B cell (primary cell): ENCODE measurements around the gene AP1S3. TPM values are rescaled to one million over a fixed set of nuclear protein-coding genes. Genes with fewer than 3 reads are reported as not detected.
A peak's percentile ranks its signal among the peaks of the same experiment; 100 is the strongest.

Experiments used
- ATAC-seq: fragments of 200-7000 bp; cut with Tn5 transposase; one replicate; pipeline ENCODE4 v1.10.0; 2021; ENCODE audit warnings: low read depth, mild to moderate bottlenecking, moderate number of reproducible peaks, moderate library complexity
- CTCF ChIA-PET: fragments of 350-600 bp; sonication (Branson Sonifier 250); formaldehyde crosslinking; loops from one replicate; lab custom pipeline; 2021; ENCODE audit warnings: antibody characterized with exemption, inconsistent platforms; lab: Charles Lee
- POLR2A ChIA-PET: fragments of 350-600 bp; sonication (Branson Sonifier 250); formaldehyde crosslinking; loops from one replicate; lab custom pipeline; 2021; ENCODE audit warnings: antibody characterized with exemption; lab: Charles Lee
- DNase-seq: peaks from one replicate; pipeline ENCODE4 v3.0.0; 2013
- H2AFZ ChIP-seq: 2 replicates; pipeline ENCODE4 v1.6.1; 2012; ENCODE audit warnings: mild to moderate bottlenecking, low read depth, low read length; ENCODE audit not compliant: insufficient read depth, poor library complexity, severe bottlenecking
- H3K27ac ChIP-seq, 2 donors: 1 replicate in 1 of 2; 2 replicates in 1 of 2; pipeline ENCODE4 v1.5.1; 2012 to 2013; ENCODE audit warnings: low read length in 2 of 2, mild to moderate bottlenecking in 2 of 2, moderate library complexity in 1 of 2
- H3K27me3 ChIP-seq, 4 experiments: fragments of 200-600 bp in 1 of 4; sonication (generic) in 1 of 4; replicated peaks in 1 of 4; 1 replicate in 2 of 4; 2 replicates in 2 of 4; pipeline versions ENCODE4 v1.6.1 to v1.7.0; 2013 to 2016; ENCODE audit warnings: low read length in 3 of 4, mild to moderate bottlenecking in 2 of 4, mixed read lengths in 1 of 4, moderate library complexity in 1 of 4; ENCODE audit not compliant: insufficient read depth in 4 of 4, control insufficient read depth in 3 of 4; ENCODE audit errors: control extremely low read depth in 1 of 4
- H3K36me3 ChIP-seq, 2 experiments: replicated peaks in 1 of 2; 1 replicate in 1 of 2; 2 replicates in 1 of 2; pipeline versions ENCODE4 v1.6.1 to v1.7.1; 2013; ENCODE audit warnings: low read length in 1 of 2; ENCODE audit not compliant: insufficient read depth in 2 of 2, control insufficient read depth in 1 of 2; ENCODE audit errors: control extremely low read depth in 1 of 2, extremely low read depth in 1 of 2
- H3K4me1 ChIP-seq, 2 donors: fragments of 200-600 bp in 1 of 2; sonication (generic) in 1 of 2; 1 replicate in 1 of 2; 2 replicates in 1 of 2; pipeline versions ENCODE4 v1.5.1 to v1.6.1; 2013 to 2017; ENCODE audit warnings: low read length in 2 of 2; ENCODE audit not compliant: control insufficient read depth in 2 of 2, insufficient read depth in 2 of 2
- H3K4me2 ChIP-seq: replicated peaks from 2 replicates; pipeline ENCODE3; 2012; ENCODE audit warnings: mild to moderate bottlenecking, low read depth, low read length; ENCODE audit not compliant: poor library complexity, severe bottlenecking
- H3K4me3 ChIP-seq, 5 experiments: fragments of 200-600 bp in 1 of 5; sonication (generic) in 1 of 5; 1 replicate in 3 of 5; 2 replicates in 2 of 5; pipeline versions ENCODE4 v1.5.1 to v1.7.0; 2011 to 2016; ENCODE audit warnings: low read length in 4 of 5, mild to moderate bottlenecking in 4 of 5, low read depth in 2 of 5, control low read depth in 1 of 5, moderate library complexity in 1 of 5; ENCODE audit not compliant: insufficient read depth in 1 of 5; ENCODE audit errors: control extremely low read depth in 1 of 5, extremely low read depth in 1 of 5
- H3K79me2 ChIP-seq: fragments of 200-600 bp; sonication (generic); one replicate; pipeline ENCODE4 v1.6.0; 2016; ENCODE audit warnings: low read length; ENCODE audit not compliant: control insufficient read depth, insufficient read depth
- H3K9ac ChIP-seq: fragments of 200-600 bp; sonication (generic); 2 replicates; pipeline ENCODE4 v1.6.1; 2017; ENCODE audit warnings: mild to moderate bottlenecking, low read length, moderate library complexity
- H3K9me3 ChIP-seq, 3 donors: one replicate each; pipeline versions ENCODE4 v1.6.1 to v1.7.1; 2013; ENCODE audit warnings: low read length in 2 of 3; ENCODE audit not compliant: control insufficient read depth in 2 of 3, insufficient read depth in 1 of 3; ENCODE audit errors: control extremely low read depth in 1 of 3
- H4K20me1 ChIP-seq: 2 replicates; pipeline ENCODE4 v1.6.0; 2012; ENCODE audit warnings: mild to moderate bottlenecking, low read length; ENCODE audit not compliant: insufficient read depth, control insufficient read depth, poor library complexity, severe bottlenecking
- H3K27ac Mint-ChIP-seq: one replicate; pipeline ENCODE4 v1.8.0; 2021; ENCODE audit warnings: mixed read lengths
- H3K27me3 Mint-ChIP-seq: one replicate; pipeline ENCODE4 v1.8.0; 2021; ENCODE audit warnings: mixed read lengths
- H3K4me1 Mint-ChIP-seq: one replicate; pipeline ENCODE4 v1.8.0; 2021; ENCODE audit warnings: mixed read lengths
- H3K4me3 Mint-ChIP-seq: one replicate; pipeline ENCODE4 v1.8.0; 2021; ENCODE audit warnings: mixed read lengths
- H3K9me3 Mint-ChIP-seq: one replicate; pipeline ENCODE4 v1.8.0; 2022; ENCODE audit warnings: mixed read lengths; ENCODE audit not compliant: insufficient read depth
- CTCF ChIP-seq: fragments of 200-600 bp; IDR thresholded peaks from one replicate; pipeline ENCODE4 v1.8.0; 2022; ENCODE audit warnings: antibody characterized with exemption, mild to moderate bottlenecking
- EZH2 ChIP-seq: IDR thresholded peaks from 2 replicates; pipeline ENCODE4 v1.6.1; 2012; ENCODE audit warnings: borderline replicate concordance, low read depth, mild to moderate bottlenecking, moderate library complexity, low read length; ENCODE audit not compliant: insufficient read depth, poor library complexity, severe bottlenecking
- WGBS: methylation state at CpG from one replicate; pipeline ENCODE4 v1.1.5; 2013; ENCODE audit warnings: missing lambda C conversion rate; ENCODE audit not compliant: insufficient coverage; 5-methylcytosine and 5-hydroxymethylcytosine counted together
- intact Hi-C: fragments of 100-400 bp; cut with micrococcal nuclease; formaldehyde crosslinking; loops from one replicate; pipeline ENCODE4 v1.10.0; 2022
- polyA plus RNA-seq: library from polyadenylated mRNA; depleted of rRNA; stranded (reverse); fragments of >200 nt; gene quantifications from 2 replicates; pipeline ENCODE4 v1.2.3, GENCODE V29; 2012
- total RNA-seq, 2 donors: library from RNA; stranded (reverse); fragments of 120-200 nt in 1 of 2; gene quantifications; 1 replicate in 1 of 2; 2 replicates in 1 of 2; pipeline versions ENCODE4 v1.2.3 to v1.2.4, GENCODE V29; 2013 to 2022

The AP1S3 gene
- total and polyA plus RNA-seq, 2 donors (not counting 1 experiment from before 2014, with no cell fraction given): 7.2 to 41.4 TPM

DNA sequence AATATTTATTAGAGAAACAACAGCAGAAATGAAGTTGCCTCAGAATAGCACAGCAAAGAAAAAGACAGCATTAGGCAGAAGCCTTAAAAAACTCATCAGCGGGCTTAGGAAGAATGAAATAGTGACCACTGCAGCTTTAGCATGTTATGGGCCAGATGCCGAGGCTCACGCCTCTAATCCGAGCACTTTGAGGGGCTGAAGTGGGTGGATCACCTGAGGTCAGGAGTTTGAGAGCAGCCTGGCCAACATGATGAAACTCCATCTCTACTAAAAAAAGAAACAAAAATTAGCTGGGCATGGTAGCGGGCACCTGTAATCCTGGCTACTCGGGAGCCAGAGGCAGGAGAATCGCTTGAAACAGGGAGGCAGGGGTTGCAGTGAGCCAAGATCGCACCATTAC lies 32.4 kb downstream of the AP1S3 start:
- H3K27ac ChIP-seq: peak overlapping the region in 1 of 2 donors; percentile 74
- WGBS: 97% methylated on average over 5 of the region's 8 CpGs
- no peak overlapping the region for H3K4me3 ChIP-seq
- no peaks in the 10 kb centered on the region for H3K27me3 ChIP-seq
- H3K9me3 Mint-ChIP-seq: peaks cover 3% of the 10 kb centered on the region
- no peak for TF ChIP-seq EZH2
- TF ChIP-seq CTCF: no peak
- intact Hi-C loops: no loop called here
- H3K27ac Mint-ChIP-seq: peak overlapping the region; percentile 56
- peak overlapping the region; percentile 56 for H3K4me3 Mint-ChIP-seq
- peak overlapping the region; percentile 45 for H3K4me2 ChIP-seq
- H3K79me2 ChIP-seq: peaks cover 77% of the 10 kb centered on the region
- POLR2A ChIA-PET: no interaction called here
- no peaks in the 10 kb centered on the region for H4K20me1 ChIP-seq
- ATAC-seq (no peak), DNase-seq (no peak)
- H3K36me3 ChIP-seq: no peaks in the 10 kb centered on the region
- no peaks in the 10 kb centered on the region for H3K9me3 ChIP-seq
- H3K9ac ChIP-seq: no peak overlapping the region
- CTCF ChIA-PET: no interaction called here
- H2AFZ ChIP-seq: no peak overlapping the region
- H3K4me1 Mint-ChIP-seq: peaks cover 56% of the 10 kb centered on the region
- peaks cover 0 to 17% of the 10 kb centered on the region in 2 donors for H3K4me1 ChIP-seq
- no peaks in the 10 kb centered on the region for H3K27me3 Mint-ChIP-seq

DNA sequence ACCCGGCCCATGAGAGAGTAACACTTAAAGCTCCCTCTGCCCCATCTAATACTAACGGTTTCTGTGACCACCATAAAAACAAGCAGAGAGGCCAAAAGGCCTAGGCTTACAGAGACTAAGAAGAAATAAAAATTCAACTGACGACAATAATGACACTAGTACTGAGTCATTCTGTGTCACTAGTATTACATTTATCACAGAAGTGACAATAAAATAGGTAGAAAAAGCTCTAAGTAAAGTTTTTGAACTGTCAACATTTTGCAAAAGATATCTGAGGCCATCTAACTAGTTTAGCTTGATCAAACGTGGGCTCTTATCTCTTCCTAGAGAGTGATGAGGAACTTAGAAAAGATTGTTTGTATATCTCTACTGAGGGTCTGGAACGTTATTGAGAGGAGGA lies 35.6 kb downstream of the AP1S3 start:
- no peak overlapping the region for H3K4me3 ChIP-seq
- POLR2A ChIA-PET: no interaction called here
- H3K27ac ChIP-seq: no peak overlapping the region
- H3K4me1 ChIP-seq: peaks cover 14 to 32% of the 10 kb centered on the region in 2 donors
- no peaks in the 10 kb centered on the region for H4K20me1 ChIP-seq
- H3K27me3 ChIP-seq: no peaks in the 10 kb centered on the region
- H2AFZ ChIP-seq: no peak overlapping the region
- H3K27ac Mint-ChIP-seq: peak overlapping the region; percentile 74
- CTCF ChIA-PET: interaction anchor here (0.9 to 1.1 kb wide), 2 partner anchors 11 to 600 kb away, joined by 3 read pairs; partner anchors contain the start of gene FAM124B
- TF ChIP-seq EZH2 (no peak), CTCF (no peak)
- H3K9me3 Mint-ChIP-seq: peaks cover 3% of the 10 kb centered on the region
- no peak overlapping the region for H3K9ac ChIP-seq
- ATAC-seq (no peak), DNase-seq (no peak)
- peaks cover 66% of the 10 kb centered on the region for H3K4me1 Mint-ChIP-seq
- intact Hi-C loops: loop anchor here (2.0 kb wide), 1 partner anchor 21 kb away; no protein-coding TSS in a partner anchor
- H3K79me2 ChIP-seq: peaks cover 67% of the 10 kb centered on the region
- H3K4me2 ChIP-seq: no peak overlapping the region
- 69% methylated on average over 3 of the region's 5 CpGs for WGBS
- no peaks in the 10 kb centered on the region for H3K36me3 ChIP-seq
- no peaks in the 10 kb centered on the region for H3K9me3 ChIP-seq
- H3K27me3 Mint-ChIP-seq: no peaks in the 10 kb centered on the region
- H3K4me3 Mint-ChIP-seq: no peak overlapping the region
